Thyroid gland (tissue), 4 donors: ENCODE data around the gene LMBR1L.
A peak's percentile ranks its signal among the peaks of the same experiment; 100 is the strongest.

Source experiments
- CTCF ChIP-seq, 6 experiments: fragments of 200-600 bp in 3 of 6; fragments of 450-650 bp in 3 of 6; sonication (generic) in 3 of 6; IDR thresholded peaks; one replicate each; pipeline ENCODE4 v1.5.1; 2016 to 2019; ENCODE audit warnings: antibody characterized with exemption in 6 of 6, mild to moderate bottlenecking in 2 of 6, inconsistent platforms in 1 of 6, moderate library complexity in 1 of 6
- POLR2A ChIP-seq, 2 donors: fragments of 450-650 bp; IDR thresholded peaks; one replicate each; pipeline ENCODE4 v1.6.1; 2017; ENCODE audit warnings: antibody characterized with exemption in 2 of 2, mild to moderate bottlenecking in 2 of 2, moderate library complexity in 1 of 2

DNA sequence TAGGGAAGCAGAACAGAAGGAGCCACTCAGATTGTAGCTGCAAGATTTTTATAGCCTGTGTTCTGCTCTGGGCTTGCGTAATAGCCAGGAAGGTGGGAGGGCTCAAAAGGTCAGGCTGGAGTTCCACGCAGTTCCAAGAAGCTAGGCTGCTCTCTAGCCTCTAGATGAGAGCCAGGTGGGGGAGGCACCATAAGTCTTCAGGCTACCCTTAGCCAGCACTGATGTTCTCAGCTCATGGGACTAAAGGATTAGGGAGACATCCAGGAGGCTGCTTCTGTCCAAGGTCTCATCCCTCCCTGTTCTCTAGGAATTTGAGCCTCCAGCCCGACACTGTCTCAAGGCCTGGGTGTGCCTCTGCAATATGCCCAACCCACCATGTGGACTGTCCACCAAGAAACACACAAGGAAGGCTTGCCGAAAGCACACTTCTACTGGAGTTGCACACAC, 1.7 kb downstream of the LMBR1L start:
- TF ChIP-seq CTCF (IDR thresholded peaks at IDR 0.05) (no peak), POLR2A (IDR thresholded peaks at IDR 0.05) (peak in 1 of 2 donors; percentile 39)
